SK-N-DZ (cell line): Measurements from ENCODE around the gene TM7SF3.

Source experiments
- DNase-seq: peaks from one replicate; pipeline ENCODE4 v3.0.0-alpha.2; 2015; ENCODE audit warnings: low spot score

TM7SF3 gene

GRCh38 chr12:26929590-26929989, 84.6 kb downstream of the TM7SF3 start:
- DNase-seq, result no peak

GRCh38 chr12:26928661-26929060, 85.5 kb downstream of the TM7SF3 start:
- no peak for DNase-seq
